Bone marrow (tissue), 2 donors: ENCODE results near the gene SYNGAP1.
"Not testable (repeated sequence)": the region's sequence is repeated elsewhere in the genome, so short reads cannot be mapped to it uniquely, and the experiment has no call there.

Experiments used
- DNase-seq, 2 donors: peaks; one replicate each; lab custom pipeline; 2025; lab: John Stamatoyannopoulos, UW

SYNGAP1 gene

GRCh38 chr6:33419580-33420490 lies at the start of gene SYNGAP1:
Gene SYNGAP1 (plus strand): TSS chr6:33420065. CDS start chr6:33420265, 200 bp downstream.
- DNase-seq: no peak

GRCh38 chr6:33371901-33372300 lies 48.0 kb upstream of the SYNGAP1 start:
- DNase-seq: not testable (repeated sequence)

GRCh38 chr6:33372526-33373123 lies 47.2 kb upstream of the SYNGAP1 start:
- no peak for DNase-seq

- DNase-seq: no peak
Observed at GRCh38 chr6:33373960-33374910, 45.6 kb upstream of the SYNGAP1 start.

GRCh38 chr6:33375143-33375671 lies 44.7 kb upstream of the SYNGAP1 start:
- peak in 1 of 2 donors; percentile 46 for DNase-seq

- no peak for DNase-seq
Observed at GRCh38 chr6:33377171-33377570, 42.7 kb upstream of the SYNGAP1 start.

GRCh38 chr6:33379184-33379583 lies 40.7 kb upstream of the SYNGAP1 start:
- not testable (repeated sequence) for DNase-seq

GRCh38 chr6:33380272-33380981 lies 39.4 kb upstream of the SYNGAP1 start:
- DNase-seq: no peak

GRCh38 chr6:33383427-33384185 lies 36.3 kb upstream of the SYNGAP1 start:
- DNase-seq: no peak

GRCh38 chr6:33384581-33385020 lies 35.3 kb upstream of the SYNGAP1 start:
- no peak for DNase-seq

GRCh38 chr6:33390173-33390572 lies 29.7 kb upstream of the SYNGAP1 start:
- DNase-seq: no peak

- DNase-seq: no peak
Observed at GRCh38 chr6:33390767-33391277, 29.0 kb upstream of the SYNGAP1 start.

- peak; percentile 91 to 100 for DNase-seq
Observed at GRCh38 chr6:33391278-33391921, 28.5 kb upstream of the SYNGAP1 start, which contains the start of gene KIFC1. Gene KIFC1 (plus strand): TSS chr6:33391823. CDS start chr6:33391986, 163 bp downstream.

GRCh38 chr6:33391922-33392594 lies 27.8 kb upstream of the SYNGAP1 start:
- DNase-seq: no peak

- no peak for DNase-seq
Observed at GRCh38 chr6:33392595-33392948, 27.3 kb upstream of the SYNGAP1 start.

GRCh38 chr6:33392979-33393378 lies 26.9 kb upstream of the SYNGAP1 start:
- DNase-seq: no peak

GRCh38 chr6:33397541-33397940 lies 22.3 kb upstream of the SYNGAP1 start:
- DNase-seq: no peak

- DNase-seq: not testable (repeated sequence)
Observed at GRCh38 chr6:33398601-33399000, 21.3 kb upstream of the SYNGAP1 start.

GRCh38 chr6:33399881-33400280 lies 20.0 kb upstream of the SYNGAP1 start:
- not testable (repeated sequence) for DNase-seq
